B cell (primary cell): ENCODE measurements around the gene PRMT5. TPM values are rescaled to one million over a fixed set of nuclear protein-coding genes. Genes with fewer than 3 reads are reported as not detected.
A peak's percentile ranks its signal among the peaks of the same experiment; 100 is the strongest.

Experiments
- ATAC-seq: fragments of 200-7000 bp; cut with Tn5 transposase; one replicate; pipeline ENCODE4 v1.10.0; 2021; ENCODE audit warnings: low read depth, mild to moderate bottlenecking, moderate number of reproducible peaks, moderate library complexity
- CTCF ChIA-PET: fragments of 350-600 bp; sonication (Branson Sonifier 250); formaldehyde crosslinking; loops from one replicate; lab custom pipeline; 2021; ENCODE audit warnings: antibody characterized with exemption, inconsistent platforms; lab: Charles Lee
- POLR2A ChIA-PET: fragments of 350-600 bp; sonication (Branson Sonifier 250); formaldehyde crosslinking; loops from one replicate; lab custom pipeline; 2021; ENCODE audit warnings: antibody characterized with exemption; lab: Charles Lee
- DNase-seq: peaks from one replicate; pipeline ENCODE4 v3.0.0; 2013
- H2AFZ ChIP-seq: 2 replicates; pipeline ENCODE4 v1.6.1; 2012; ENCODE audit warnings: mild to moderate bottlenecking, low read depth, low read length; ENCODE audit not compliant: insufficient read depth, poor library complexity, severe bottlenecking
- H3K27ac ChIP-seq, 2 donors: 1 replicate in 1 of 2; 2 replicates in 1 of 2; pipeline ENCODE4 v1.5.1; 2012 to 2013; ENCODE audit warnings: low read length in 2 of 2, mild to moderate bottlenecking in 2 of 2, moderate library complexity in 1 of 2
- H3K27me3 ChIP-seq, 4 experiments: fragments of 200-600 bp in 1 of 4; sonication (generic) in 1 of 4; replicated peaks in 1 of 4; 1 replicate in 2 of 4; 2 replicates in 2 of 4; pipeline versions ENCODE4 v1.6.1 to v1.7.0; 2013 to 2016; ENCODE audit warnings: low read length in 3 of 4, mild to moderate bottlenecking in 2 of 4, mixed read lengths in 1 of 4, moderate library complexity in 1 of 4; ENCODE audit not compliant: insufficient read depth in 4 of 4, control insufficient read depth in 3 of 4; ENCODE audit errors: control extremely low read depth in 1 of 4
- H3K36me3 ChIP-seq, 2 experiments: replicated peaks in 1 of 2; 1 replicate in 1 of 2; 2 replicates in 1 of 2; pipeline versions ENCODE4 v1.6.1 to v1.7.1; 2013; ENCODE audit warnings: low read length in 1 of 2; ENCODE audit not compliant: insufficient read depth in 2 of 2, control insufficient read depth in 1 of 2; ENCODE audit errors: control extremely low read depth in 1 of 2, extremely low read depth in 1 of 2
- H3K4me1 ChIP-seq, 2 donors: fragments of 200-600 bp in 1 of 2; sonication (generic) in 1 of 2; 1 replicate in 1 of 2; 2 replicates in 1 of 2; pipeline versions ENCODE4 v1.5.1 to v1.6.1; 2013 to 2017; ENCODE audit warnings: low read length in 2 of 2; ENCODE audit not compliant: control insufficient read depth in 2 of 2, insufficient read depth in 2 of 2
- H3K4me2 ChIP-seq: replicated peaks from 2 replicates; pipeline ENCODE3; 2012; ENCODE audit warnings: mild to moderate bottlenecking, low read depth, low read length; ENCODE audit not compliant: poor library complexity, severe bottlenecking
- H3K4me3 ChIP-seq, 5 experiments: fragments of 200-600 bp in 1 of 5; sonication (generic) in 1 of 5; 1 replicate in 3 of 5; 2 replicates in 2 of 5; pipeline versions ENCODE4 v1.5.1 to v1.7.0; 2011 to 2016; ENCODE audit warnings: low read length in 4 of 5, mild to moderate bottlenecking in 4 of 5, low read depth in 2 of 5, control low read depth in 1 of 5, moderate library complexity in 1 of 5; ENCODE audit not compliant: insufficient read depth in 1 of 5; ENCODE audit errors: control extremely low read depth in 1 of 5, extremely low read depth in 1 of 5
- H3K79me2 ChIP-seq: fragments of 200-600 bp; sonication (generic); one replicate; pipeline ENCODE4 v1.6.0; 2016; ENCODE audit warnings: low read length; ENCODE audit not compliant: control insufficient read depth, insufficient read depth
- H3K9ac ChIP-seq: fragments of 200-600 bp; sonication (generic); 2 replicates; pipeline ENCODE4 v1.6.1; 2017; ENCODE audit warnings: mild to moderate bottlenecking, low read length, moderate library complexity
- H3K9me3 ChIP-seq, 3 donors: one replicate each; pipeline versions ENCODE4 v1.6.1 to v1.7.1; 2013; ENCODE audit warnings: low read length in 2 of 3; ENCODE audit not compliant: control insufficient read depth in 2 of 3, insufficient read depth in 1 of 3; ENCODE audit errors: control extremely low read depth in 1 of 3
- H4K20me1 ChIP-seq: 2 replicates; pipeline ENCODE4 v1.6.0; 2012; ENCODE audit warnings: mild to moderate bottlenecking, low read length; ENCODE audit not compliant: insufficient read depth, control insufficient read depth, poor library complexity, severe bottlenecking
- H3K27ac Mint-ChIP-seq: one replicate; pipeline ENCODE4 v1.8.0; 2021; ENCODE audit warnings: mixed read lengths
- H3K27me3 Mint-ChIP-seq: one replicate; pipeline ENCODE4 v1.8.0; 2021; ENCODE audit warnings: mixed read lengths
- H3K4me1 Mint-ChIP-seq: one replicate; pipeline ENCODE4 v1.8.0; 2021; ENCODE audit warnings: mixed read lengths
- H3K4me3 Mint-ChIP-seq: one replicate; pipeline ENCODE4 v1.8.0; 2021; ENCODE audit warnings: mixed read lengths
- H3K9me3 Mint-ChIP-seq: one replicate; pipeline ENCODE4 v1.8.0; 2022; ENCODE audit warnings: mixed read lengths; ENCODE audit not compliant: insufficient read depth
- CTCF ChIP-seq: fragments of 200-600 bp; IDR thresholded peaks from one replicate; pipeline ENCODE4 v1.8.0; 2022; ENCODE audit warnings: antibody characterized with exemption, mild to moderate bottlenecking
- EZH2 ChIP-seq: IDR thresholded peaks from 2 replicates; pipeline ENCODE4 v1.6.1; 2012; ENCODE audit warnings: borderline replicate concordance, low read depth, mild to moderate bottlenecking, moderate library complexity, low read length; ENCODE audit not compliant: insufficient read depth, poor library complexity, severe bottlenecking
- WGBS: methylation state at CpG from one replicate; pipeline ENCODE4 v1.1.5; 2013; ENCODE audit warnings: missing lambda C conversion rate; ENCODE audit not compliant: insufficient coverage; 5-methylcytosine and 5-hydroxymethylcytosine counted together
- intact Hi-C: fragments of 100-400 bp; cut with micrococcal nuclease; formaldehyde crosslinking; loops from one replicate; pipeline ENCODE4 v1.10.0; 2022
- polyA plus RNA-seq: library from polyadenylated mRNA; depleted of rRNA; stranded (reverse); fragments of >200 nt; gene quantifications from 2 replicates; pipeline ENCODE4 v1.2.3, GENCODE V29; 2012
- total RNA-seq, 2 donors: library from RNA; stranded (reverse); fragments of 120-200 nt in 1 of 2; gene quantifications; 1 replicate in 1 of 2; 2 replicates in 1 of 2; pipeline versions ENCODE4 v1.2.3 to v1.2.4, GENCODE V29; 2013 to 2022

The PRMT5 gene
- total and polyA plus RNA-seq, 2 donors (not counting 1 experiment from before 2014, with no cell fraction given) = 38.8 to 50.4 TPM

- TF ChIP-seq CTCF = no peak
- no peak for TF ChIP-seq EZH2
- CTCF ChIA-PET = interaction anchor here (0.5 to 7.9 kb wide), 30 partner anchors 9 to 486 kb away, joined by 3 to 111 read pairs (median 6); partner anchors contain the start of genes AJUBA, CDH24, DAD1 and HAUS4
- Mint-ChIP-seq H3K4me1 (peaks cover 34% of the 10 kb centered on the region), H3K27ac (peak within 1 kb of the TSS; percentile 98), H3K4me3 (peak within 1 kb of the TSS; percentile 96), H3K27me3 (no peaks in the 10 kb centered on the region), H3K9me3 (no peaks in the 10 kb centered on the region)
- DNase-seq = peak; percentile 88
- Histone ChIP-seq H3K4me1 (peaks cover 19 to 35% of the 10 kb centered on the region in 2 donors), H2AFZ (peak within 1 kb of the TSS; percentile 76), H3K4me3 (peak within 1 kb of the TSS; percentile 83 to 97 (median 92)), H3K9ac (peak within 1 kb of the TSS; percentile 96), H3K27me3 (no peaks in the 10 kb centered on the region), H3K27ac (peak within 1 kb of the TSS; percentile 84 to 88), H4K20me1 (peaks cover 31% of the 10 kb centered on the region), H3K79me2 (peaks cover 42% of the 10 kb centered on the region), H3K9me3 (no peaks in the 10 kb centered on the region), H3K36me3 (peaks cover 2 to 35% of the 10 kb centered on the region in 2 experiments), H3K4me2 (peak within 1 kb of the TSS; percentile 85)
- WGBS = under 1% methylated on average over 48 of the region's 50 CpGs
- POLR2A ChIA-PET = interaction anchor here (0.6 to 4.6 kb wide), 13 partner anchors 10 to 117 kb away, joined by 3 to 61 read pairs (median 4); partner anchors contain the start of genes OXA1L and REM2
- peak; percentile 81 for ATAC-seq
- intact Hi-C loops = loop anchor here (1.0 to 5.0 kb wide), 10 partner anchors 17 to 315 kb away; partner anchors contain the start of genes AJUBA, DAD1 and RBM23
Observed at GRCh38 chr14:22871224-22872032, 57.7 kb downstream of the PRMT5 start, which contains the start of gene LRP10. TSS of gene LRP10 (plus strand) at chr14:22871740. CDS start at chr14:22872304, 564 bp downstream.
